Measurements from ENCODE around the gene CDK6. TPM values are rescaled to one million over a fixed set of nuclear protein-coding genes. Genes with fewer than 3 reads are reported as not detected.

The CDK6 gene
- total RNA-seq, 1 donor from 2014 or later: 30.4 TPM

GRCh38 chr7:92847305-92847704 is 10.9 kb upstream of the CDK6 start:
- DNase-seq (ENCODE audit: low read depth in 2 of 2): no peak

GRCh38 chr7:92845736-92846135 is 9.4 kb upstream of the CDK6 start:
- no peak for DNase-seq (ENCODE audit: low read depth in 2 of 2)

- DNase-seq (ENCODE audit: low read depth in 2 of 2): no peak
Measured at GRCh38 chr7:92843781-92844180, 7.4 kb upstream of the CDK6 start.

- DNase-seq (ENCODE audit: low read depth in 2 of 2): no peak
Measured at GRCh38 chr7:92843034-92843760, 6.8 kb upstream of the CDK6 start.

GRCh38 chr7:92841192-92841591 is 4.8 kb upstream of the CDK6 start:
- peak in 1 of 2 donors; percentile 34 for DNase-seq (ENCODE audit: low read depth in 2 of 2)

GRCh38 chr7:92840316-92840715 is 3.9 kb upstream of the CDK6 start:
- no peak for DNase-seq (ENCODE audit: low read depth in 2 of 2)

- no peak for DNase-seq (ENCODE audit: low read depth in 2 of 2)
Measured at GRCh38 chr7:92839901-92840300, 3.5 kb upstream of the CDK6 start.

- no peak for DNase-seq (ENCODE audit: low read depth in 2 of 2)
Measured at GRCh38 chr7:92838934-92839333, 2.6 kb upstream of the CDK6 start.

- peak; percentile 58 to 59 for DNase-seq (ENCODE audit: low read depth in 2 of 2)
Measured at GRCh38 chr7:92837000-92837749, 802 bp upstream of the CDK6 start.

GRCh38 chr7:92835851-92836488 is 403 bp downstream of the CDK6 start:
- peak; percentile 44 to 64 for DNase-seq (ENCODE audit: low read depth in 2 of 2)

GRCh38 chr7:92835261-92835850 is 1.0 kb downstream of the CDK6 start:
- DNase-seq (ENCODE audit: low read depth in 2 of 2): peak; percentile 71 to 86

GRCh38 chr7:92834507-92835260 is 1.7 kb downstream of the CDK6 start:
- DNase-seq (ENCODE audit: low read depth in 2 of 2): peak in 1 of 2 donors; percentile 27

- peak; percentile 87 to 91 for DNase-seq (ENCODE audit: low read depth in 2 of 2)
Measured at GRCh38 chr7:92833766-92834506, 2.4 kb downstream of the CDK6 start.

- DNase-seq (ENCODE audit: low read depth in 2 of 2): peak; percentile 85 to 90
Measured at GRCh38 chr7:92833024-92833765, 3.2 kb downstream of the CDK6 start.

- peak in 1 of 2 donors; percentile 7 for DNase-seq (ENCODE audit: low read depth in 2 of 2)
Measured at GRCh38 chr7:92832534-92833023, 3.8 kb downstream of the CDK6 start.

- peak; percentile 66 to 77 for DNase-seq (ENCODE audit: low read depth in 2 of 2)
Measured at GRCh38 chr7:92831716-92832533, 4.4 kb downstream of the CDK6 start.

- peak in 1 of 2 donors; percentile 10 for DNase-seq (ENCODE audit: low read depth in 2 of 2)
Measured at GRCh38 chr7:92830532-92831110, 5.8 kb downstream of the CDK6 start.

GRCh38 chr7:92830027-92830426 is 6.3 kb downstream of the CDK6 start:
- no peak for DNase-seq (ENCODE audit: low read depth in 2 of 2)

Data from lung microvascular endothelial cell (primary cell).